Erythroblast (primary cell): ENCODE data around the gene SSR2.

ENCODE experiments used
- GATA1 ChIP-seq: IDR thresholded peaks from 2 replicates; pipeline ENCODE4 v1.6.1; 2011; ENCODE audit warnings: low read depth, mild to moderate bottlenecking, control low read depth, low read length, moderate library complexity
- POLR2A ChIP-seq: IDR thresholded peaks from 2 replicates; pipeline ENCODE4 v1.6.1; 2011; ENCODE audit warnings: mild to moderate bottlenecking, low read length

GRCh38 chr1:156051011-156051725 is 30.4 kb upstream of the SSR2 start:
- TF ChIP-seq POLR2A = no peak
- TF ChIP-seq GATA1 = no peak
